ENCODE measurements around the gene GSTO2.

- no peak for TF ChIP-seq CTCF (tag by site-specific recombination; IDR thresholded peaks at IDR 0.05)
- TF ChIP-seq ZNF23 (tag by site-specific recombination; IDR thresholded peaks at IDR 0.05; ENCODE audit: borderline replicate concordance) = no peak
These were observed 82.9 kb downstream of the GSTO2 start for GRCh38 chr10:104351919-104352318.
